H1 (cell line): ENCODE measurements around the gene TMEM168.

Experiments
- BACH1 ChIP-seq: IDR thresholded peaks from 2 replicates; pipeline ENCODE4 v1.6.1; 2012; ENCODE audit warnings: low read length, improper control_type of control experiment
- CHD1 ChIP-seq: IDR thresholded peaks from 2 replicates; pipeline ENCODE4 v1.6.1; 2012; ENCODE audit warnings: low read depth, low read length, improper control_type of control experiment
- CREB1 ChIP-seq: IDR thresholded peaks from 2 replicates; pipeline ENCODE4 v1.6.1; 2012; ENCODE audit warnings: inconsistent platforms
- EZH2 ChIP-seq: fragments of 200-600 bp; sonication (generic); IDR thresholded peaks from 2 replicates; pipeline ENCODE4 v1.7.1; 2012; ENCODE audit warnings: low read depth, mild to moderate bottlenecking, moderate library complexity, low read length, inconsistent platforms; ENCODE audit not compliant: severe bottlenecking
- GABPA ChIP-seq: IDR thresholded peaks from 2 replicates; pipeline ENCODE4 v1.6.1; 2011; ENCODE audit warnings: mild to moderate bottlenecking, low read length, moderate library complexity, borderline replicate concordance; ENCODE audit not compliant: insufficient read depth
- HDAC2 ChIP-seq, 2 experiments: fragments of 300-600 bp in 1 of 2; sonication (generic) in 1 of 2; IDR thresholded peaks; 2 replicates each; pipeline ENCODE4 v1.6.1; 2011 to 2012; ENCODE audit warnings: low read depth in 2 of 2, low read length in 2 of 2, mild to moderate bottlenecking in 2 of 2, moderate library complexity in 2 of 2, borderline replicate concordance in 1 of 2, inconsistent platforms in 1 of 2
- MAFK ChIP-seq: IDR thresholded peaks from 2 replicates; pipeline ENCODE4 v1.6.1; 2012; ENCODE audit warnings: low read depth, mild to moderate bottlenecking, improper control_type of control experiment, low read length
- POLR2AphosphoS5 ChIP-seq: IDR thresholded peaks from 2 replicates; pipeline ENCODE4 v1.6.1; 2011; ENCODE audit warnings: low read depth, low read length
- RAD21 ChIP-seq, 2 experiments: IDR thresholded peaks in 1 of 2; conservative IDR thresholded peaks in 1 of 2; 2 replicates each; pipeline ENCODE4 v1.6.1; 2011; ENCODE audit warnings: low read depth in 2 of 2, low read length in 2 of 2, improper control_type of control experiment in 1 of 2, inconsistent platforms in 1 of 2, mild to moderate bottlenecking in 1 of 2, moderate library complexity in 1 of 2
- TF ChIP-seq, protein P1 (sequence below), 3 experiments: IDR thresholded peaks; 1 replicate in 2 of 3; 2 replicates in 1 of 3; pipeline versions ENCODE4 v1.5.1 to v1.6.1; 2011; ENCODE audit warnings: low read length in 3 of 3, mild to moderate bottlenecking in 3 of 3, inconsistent platforms in 2 of 3, low read depth in 1 of 3, moderate library complexity in 1 of 3; ENCODE audit not compliant: insufficient read depth in 1 of 3; ENCODE audit errors: control extremely low read depth in 1 of 3

DNA sequence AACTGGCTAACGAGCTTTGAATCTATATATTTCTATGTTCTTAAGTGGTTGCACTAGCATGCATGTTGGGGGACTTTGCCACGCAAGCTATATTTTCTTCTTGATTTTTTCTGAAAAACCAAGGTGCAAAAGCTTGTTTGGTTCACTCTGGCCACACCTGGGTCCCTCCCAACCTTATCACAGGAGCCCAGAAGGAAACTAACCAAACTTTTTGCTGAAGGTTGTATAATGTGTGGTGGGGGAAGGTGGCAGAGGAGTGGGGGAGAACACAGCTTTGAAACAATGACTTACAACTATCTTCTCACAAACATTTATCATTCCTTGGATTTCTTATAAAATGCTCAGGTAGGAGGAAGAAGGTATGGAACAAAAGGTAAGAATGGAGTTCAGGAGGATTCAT, 75.3 kb downstream of the TMEM168 start:
- TF ChIP-seq EZH2, result no peak
- TF ChIP-seq, protein P1, sequence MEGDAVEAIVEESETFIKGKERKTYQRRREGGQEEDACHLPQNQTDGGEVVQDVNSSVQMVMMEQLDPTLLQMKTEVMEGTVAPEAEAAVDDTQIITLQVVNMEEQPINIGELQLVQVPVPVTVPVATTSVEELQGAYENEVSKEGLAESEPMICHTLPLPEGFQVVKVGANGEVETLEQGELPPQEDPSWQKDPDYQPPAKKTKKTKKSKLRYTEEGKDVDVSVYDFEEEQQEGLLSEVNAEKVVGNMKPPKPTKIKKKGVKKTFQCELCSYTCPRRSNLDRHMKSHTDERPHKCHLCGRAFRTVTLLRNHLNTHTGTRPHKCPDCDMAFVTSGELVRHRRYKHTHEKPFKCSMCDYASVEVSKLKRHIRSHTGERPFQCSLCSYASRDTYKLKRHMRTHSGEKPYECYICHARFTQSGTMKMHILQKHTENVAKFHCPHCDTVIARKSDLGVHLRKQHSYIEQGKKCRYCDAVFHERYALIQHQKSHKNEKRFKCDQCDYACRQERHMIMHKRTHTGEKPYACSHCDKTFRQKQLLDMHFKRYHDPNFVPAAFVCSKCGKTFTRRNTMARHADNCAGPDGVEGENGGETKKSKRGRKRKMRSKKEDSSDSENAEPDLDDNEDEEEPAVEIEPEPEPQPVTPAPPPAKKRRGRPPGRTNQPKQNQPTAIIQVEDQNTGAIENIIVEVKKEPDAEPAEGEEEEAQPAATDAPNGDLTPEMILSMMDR (IDR thresholded peaks at IDR 0.05; ENCODE audit: control extremely low read depth in 1 of 3, insufficient read depth in 1 of 3, low read depth in 1 of 3, low read length in 3 of 3), result no peak
- TF ChIP-seq POLR2AphosphoS5, result no peak
- no peak for TF ChIP-seq MAFK
- no peak for TF ChIP-seq CREB1
- TF ChIP-seq GABPA, result no peak
- TF ChIP-seq HDAC2 (IDR thresholded peaks at IDR 0.05; ENCODE audit: borderline replicate concordance in 1 of 2, low read depth in 2 of 2, low read length in 2 of 2), result no peak
- no peak for TF ChIP-seq CHD1
- no peak for TF ChIP-seq RAD21 (IDR thresholded peaks at IDR 0.05 in 1 of 2, conservative IDR thresholded peaks at IDR 0.05 in 1 of 2; ENCODE audit: low read depth in 2 of 2, low read length in 2 of 2)
- no peak for TF ChIP-seq BACH1
